ENCODE results near the gene DNAJB6.

DNA sequence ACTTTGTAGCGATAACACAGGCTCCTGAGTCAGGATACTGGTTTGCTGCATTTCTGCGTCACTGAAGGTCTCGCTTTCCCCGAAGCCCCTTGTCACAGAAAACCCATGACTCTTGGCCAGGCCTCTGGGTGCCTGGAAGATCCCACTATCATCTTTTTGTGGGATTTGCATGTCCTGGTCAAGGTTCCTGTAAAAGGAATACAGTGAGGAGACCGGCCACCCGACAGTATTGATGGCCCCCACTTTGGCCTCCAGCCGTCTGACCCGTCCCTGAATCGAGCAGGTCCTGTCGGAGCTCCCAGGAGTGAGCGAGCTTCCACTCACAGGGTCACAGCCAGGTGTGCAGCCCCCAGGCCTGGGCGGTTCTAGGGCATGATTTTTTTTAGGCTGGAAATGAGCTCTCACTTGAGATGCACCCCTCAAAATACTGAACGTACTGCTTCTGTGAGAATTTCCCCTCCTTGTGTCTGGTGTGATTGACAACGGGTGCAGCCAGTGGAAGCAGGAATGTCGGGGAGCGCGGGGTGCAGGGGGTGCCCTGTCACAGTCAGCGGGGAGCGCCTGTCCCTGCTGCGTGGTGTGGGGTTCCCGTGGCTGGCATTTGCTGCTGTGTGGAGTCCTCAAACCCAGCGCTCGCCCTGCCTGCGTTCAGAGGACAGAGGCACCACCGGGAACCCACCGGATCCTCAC is 75.8 kb downstream of the DNAJB6 start:
- TF ChIP-seq, protein P1, sequence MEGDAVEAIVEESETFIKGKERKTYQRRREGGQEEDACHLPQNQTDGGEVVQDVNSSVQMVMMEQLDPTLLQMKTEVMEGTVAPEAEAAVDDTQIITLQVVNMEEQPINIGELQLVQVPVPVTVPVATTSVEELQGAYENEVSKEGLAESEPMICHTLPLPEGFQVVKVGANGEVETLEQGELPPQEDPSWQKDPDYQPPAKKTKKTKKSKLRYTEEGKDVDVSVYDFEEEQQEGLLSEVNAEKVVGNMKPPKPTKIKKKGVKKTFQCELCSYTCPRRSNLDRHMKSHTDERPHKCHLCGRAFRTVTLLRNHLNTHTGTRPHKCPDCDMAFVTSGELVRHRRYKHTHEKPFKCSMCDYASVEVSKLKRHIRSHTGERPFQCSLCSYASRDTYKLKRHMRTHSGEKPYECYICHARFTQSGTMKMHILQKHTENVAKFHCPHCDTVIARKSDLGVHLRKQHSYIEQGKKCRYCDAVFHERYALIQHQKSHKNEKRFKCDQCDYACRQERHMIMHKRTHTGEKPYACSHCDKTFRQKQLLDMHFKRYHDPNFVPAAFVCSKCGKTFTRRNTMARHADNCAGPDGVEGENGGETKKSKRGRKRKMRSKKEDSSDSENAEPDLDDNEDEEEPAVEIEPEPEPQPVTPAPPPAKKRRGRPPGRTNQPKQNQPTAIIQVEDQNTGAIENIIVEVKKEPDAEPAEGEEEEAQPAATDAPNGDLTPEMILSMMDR (IDR thresholded peaks at IDR 0.05; ENCODE audit: poor library complexity), result no peak
- no peak for TF ChIP-seq EZH2phosphoT487 (IDR thresholded peaks at IDR 0.05; ENCODE audit: low read depth, severe bottlenecking, unreplicated experiment)

Data from hepatocyte (in vitro differentiated cells).